Epithelial cell of proximal tubule (primary cell): ENCODE measurements around the gene ZBTB38. TPM values are rescaled to one million over a fixed set of nuclear protein-coding genes. Genes with fewer than 3 reads are reported as not detected.
A peak's percentile ranks its signal among the peaks of the same experiment; 100 is the strongest.

Experiments
- DNase-seq: peaks from one replicate; pipeline ENCODE4 v3.0.0-alpha.2; 2011; ENCODE audit warnings: low read depth
- H3K4me3 ChIP-seq: 2 replicates; pipeline ENCODE4 v1.5.1; 2011; ENCODE audit warnings: low read depth, mild to moderate bottlenecking, low read length
- CTCF ChIP-seq: conservative IDR thresholded peaks from 2 replicates; pipeline ENCODE4 v1.5.1; 2012; ENCODE audit warnings: low read depth, mild to moderate bottlenecking, low read length
- total RNA-seq: library from RNA; depleted of rRNA; stranded (reverse); fragments of >200 nt; gene quantifications from 2 replicates; pipeline ENCODE4 v1.2.3, GENCODE V29; 2015

ZBTB38 gene
- total RNA-seq, 1 donor from 2014 or later = 51.5 TPM

GRCh38 chr3:141402476-141403171, 34.3 kb downstream of the ZBTB38 start:
- TF ChIP-seq CTCF = no peak
- DNase-seq = no peak
- peak overlapping the region; percentile 50 for H3K4me3 ChIP-seq

GRCh38 chr3:141403576-141403975, 35.3 kb downstream of the ZBTB38 start:
- DNase-seq = no peak
- no peak for TF ChIP-seq CTCF
- no peak overlapping the region for H3K4me3 ChIP-seq

- TF ChIP-seq CTCF = no peak
- DNase-seq = no peak
- H3K4me3 ChIP-seq = no peak overlapping the region
Measured at GRCh38 chr3:141405025-141405424, 36.7 kb downstream of the ZBTB38 start.

- no peak for TF ChIP-seq CTCF
- no peak overlapping the region for H3K4me3 ChIP-seq
- DNase-seq = no peak
Measured at GRCh38 chr3:141405591-141405990, 37.3 kb downstream of the ZBTB38 start.

GRCh38 chr3:141406265-141406664, 38.0 kb downstream of the ZBTB38 start:
- DNase-seq = no peak
- no peak overlapping the region for H3K4me3 ChIP-seq
- no peak for TF ChIP-seq CTCF

- no peak overlapping the region for H3K4me3 ChIP-seq
- TF ChIP-seq CTCF = no peak
- no peak for DNase-seq
Measured at GRCh38 chr3:141407047-141407446, 38.7 kb downstream of the ZBTB38 start.

- TF ChIP-seq CTCF = no peak
- no peak overlapping the region for H3K4me3 ChIP-seq
- no peak for DNase-seq
Measured at GRCh38 chr3:141407825-141408224, 39.5 kb downstream of the ZBTB38 start.
